ENCODE results near the gene TRIM24. TPM values are rescaled to one million over a fixed set of nuclear protein-coding genes. Genes with fewer than 3 reads are reported as not detected.

The TRIM24 gene
- total RNA-seq, 1 experiment from 2014 or later, result 28.4 TPM

DNA sequence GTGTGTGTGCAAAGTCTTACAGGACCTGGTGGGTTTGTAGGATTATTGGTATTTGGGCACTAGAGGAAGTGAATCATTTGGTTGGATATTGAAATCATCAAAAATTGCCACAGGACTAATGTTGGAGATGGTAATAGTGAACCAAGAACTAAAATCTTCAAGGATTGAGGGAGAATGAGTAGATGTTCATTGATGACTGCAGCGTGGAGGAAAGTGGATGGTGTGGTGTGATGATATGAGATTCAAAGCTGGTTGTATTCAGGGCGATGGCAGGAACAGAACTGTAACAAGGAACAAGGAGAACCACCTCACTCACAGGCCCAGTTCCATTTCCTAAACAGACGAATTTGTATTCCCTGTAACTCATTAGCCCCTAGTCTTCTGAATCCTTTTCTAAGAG is 90.3 kb downstream of the TRIM24 start:
- no peak for DNase-seq (ENCODE audit: low read depth, low spot score)
- Histone ChIP-seq H3K27me3 (ENCODE audit: control insufficient read depth, insufficient read depth, low read length) (no peaks in the 10 kb centered on the region), H3K4me1 (ENCODE audit: control insufficient read depth, insufficient read depth, low read length) (no peaks in the 10 kb centered on the region), H3K9me3 (ENCODE audit: control insufficient read depth, insufficient read depth, low read depth, low read length) (peaks cover 18% of the 10 kb centered on the region), H3K36me3 (ENCODE audit: control insufficient read depth, insufficient read depth, low read length) (peaks cover 14% of the 10 kb centered on the region), H3K4me3 (ENCODE audit: low read depth in 2 of 2, low read length in 2 of 2) (no peak overlapping the region), H3K27ac (ENCODE audit: low read length) (no peak overlapping the region)
- no TSS peak for BruUV-seq (replicated peaks)
- no peak for TF ChIP-seq TCF7L2 (IDR thresholded peaks at IDR 0.05; ENCODE audit: low read depth, low read length)
- no peak for TF ChIP-seq POLR2AphosphoS5 (IDR thresholded peaks at IDR 0.05; ENCODE audit: low read depth, low read length)
- no peak for TF ChIP-seq CTCF (IDR thresholded peaks at IDR 0.05)
- TF ChIP-seq SIN3A (IDR thresholded peaks at IDR 0.05; ENCODE audit: borderline replicate concordance, insufficient read depth, low read depth, low read length), result no peak
- TF ChIP-seq, protein P1, sequence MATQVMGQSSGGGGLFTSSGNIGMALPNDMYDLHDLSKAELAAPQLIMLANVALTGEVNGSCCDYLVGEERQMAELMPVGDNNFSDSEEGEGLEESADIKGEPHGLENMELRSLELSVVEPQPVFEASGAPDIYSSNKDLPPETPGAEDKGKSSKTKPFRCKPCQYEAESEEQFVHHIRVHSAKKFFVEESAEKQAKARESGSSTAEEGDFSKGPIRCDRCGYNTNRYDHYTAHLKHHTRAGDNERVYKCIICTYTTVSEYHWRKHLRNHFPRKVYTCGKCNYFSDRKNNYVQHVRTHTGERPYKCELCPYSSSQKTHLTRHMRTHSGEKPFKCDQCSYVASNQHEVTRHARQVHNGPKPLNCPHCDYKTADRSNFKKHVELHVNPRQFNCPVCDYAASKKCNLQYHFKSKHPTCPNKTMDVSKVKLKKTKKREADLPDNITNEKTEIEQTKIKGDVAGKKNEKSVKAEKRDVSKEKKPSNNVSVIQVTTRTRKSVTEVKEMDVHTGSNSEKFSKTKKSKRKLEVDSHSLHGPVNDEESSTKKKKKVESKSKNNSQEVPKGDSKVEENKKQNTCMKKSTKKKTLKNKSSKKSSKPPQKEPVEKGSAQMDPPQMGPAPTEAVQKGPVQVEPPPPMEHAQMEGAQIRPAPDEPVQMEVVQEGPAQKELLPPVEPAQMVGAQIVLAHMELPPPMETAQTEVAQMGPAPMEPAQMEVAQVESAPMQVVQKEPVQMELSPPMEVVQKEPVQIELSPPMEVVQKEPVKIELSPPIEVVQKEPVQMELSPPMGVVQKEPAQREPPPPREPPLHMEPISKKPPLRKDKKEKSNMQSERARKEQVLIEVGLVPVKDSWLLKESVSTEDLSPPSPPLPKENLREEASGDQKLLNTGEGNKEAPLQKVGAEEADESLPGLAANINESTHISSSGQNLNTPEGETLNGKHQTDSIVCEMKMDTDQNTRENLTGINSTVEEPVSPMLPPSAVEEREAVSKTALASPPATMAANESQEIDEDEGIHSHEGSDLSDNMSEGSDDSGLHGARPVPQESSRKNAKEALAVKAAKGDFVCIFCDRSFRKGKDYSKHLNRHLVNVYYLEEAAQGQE (IDR thresholded peaks at IDR 0.05; ENCODE audit: insufficient read depth in 1 of 2, low read depth in 2 of 2, low read length in 1 of 2), result no peak
- in situ Hi-C loops (cut with HindIII; ENCODE audit: low pct_unique_long_range_greater_than_20kb, low sequenced_read_pairs) (no loop called here), intact Hi-C loops (cut with micrococcal nuclease; ENCODE audit: unreplicated experiment) (no loop called here)
- ChIA-PET CTCF (no interaction called here), POLR2A (no interaction called here)
- no peak for ATAC-seq

DNA sequence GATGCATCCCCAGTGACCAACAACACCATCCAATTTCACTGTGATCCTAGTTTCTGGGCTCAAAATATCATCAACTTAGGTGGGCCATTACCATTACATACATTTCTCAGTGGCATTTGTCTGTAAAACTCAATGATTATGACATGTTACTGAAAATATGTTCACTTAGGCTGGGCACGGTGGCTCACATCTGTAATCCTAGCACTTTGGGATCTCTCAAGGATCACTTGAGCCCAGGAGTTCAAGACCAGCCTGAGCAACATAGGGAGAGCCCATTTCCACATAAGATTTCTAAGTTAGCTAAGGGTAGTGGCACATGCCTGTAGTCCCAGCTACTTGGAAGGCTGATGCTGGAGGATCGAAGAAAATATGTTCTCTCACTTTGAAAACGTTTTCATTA is 91.0 kb downstream of the TRIM24 start:
- H3K4me1 ChIP-seq (ENCODE audit: control insufficient read depth, insufficient read depth, low read length), result no peaks in the 10 kb centered on the region
- peaks cover 22% of the 10 kb centered on the region for H3K9me3 ChIP-seq (ENCODE audit: control insufficient read depth, insufficient read depth, low read depth, low read length)
- H3K4me3 ChIP-seq (ENCODE audit: low read depth in 2 of 2, low read length in 2 of 2), result no peak overlapping the region
- CTCF ChIA-PET, result no interaction called here
- ATAC-seq (no peak), DNase-seq (ENCODE audit: low read depth, low spot score) (no peak)
- no TSS peak for BruUV-seq (replicated peaks)
- no peak for TF ChIP-seq SIN3A (IDR thresholded peaks at IDR 0.05; ENCODE audit: borderline replicate concordance, insufficient read depth, low read depth, low read length)
- no peak for TF ChIP-seq TCF7L2 (IDR thresholded peaks at IDR 0.05; ENCODE audit: low read depth, low read length)
- TF ChIP-seq, protein P1 (IDR thresholded peaks at IDR 0.05; ENCODE audit: insufficient read depth in 1 of 2, low read depth in 2 of 2, low read length in 1 of 2), result no peak
- no peak for TF ChIP-seq CTCF (IDR thresholded peaks at IDR 0.05)
- TF ChIP-seq POLR2AphosphoS5 (IDR thresholded peaks at IDR 0.05; ENCODE audit: low read depth, low read length), result no peak
- POLR2A ChIA-PET, result no interaction called here
- no peaks in the 10 kb centered on the region for H3K27me3 ChIP-seq (ENCODE audit: control insufficient read depth, insufficient read depth, low read length)
- intact Hi-C loops (cut with micrococcal nuclease; ENCODE audit: unreplicated experiment), result no loop called here
- in situ Hi-C loops (cut with HindIII; ENCODE audit: low pct_unique_long_range_greater_than_20kb, low sequenced_read_pairs), result no loop called here
- H3K27ac ChIP-seq (ENCODE audit: low read length), result no peak overlapping the region
- H3K36me3 ChIP-seq (ENCODE audit: control insufficient read depth, insufficient read depth, low read length), result peaks cover 17% of the 10 kb centered on the region

All from Panc1 (cell line).